H9 (cell line): ENCODE measurements around the gene SLC6A19. TPM values are rescaled to one million over a fixed set of nuclear protein-coding genes. Genes with fewer than 3 reads are reported as not detected.

Experiments used
- DNase-seq: peaks from one replicate; pipeline ENCODE4 v3.0.0-alpha.2; 2017
- H2AFZ ChIP-seq: one replicate; pipeline ENCODE4 v1.6.1; 2013; ENCODE audit warnings: mild to moderate bottlenecking, low read length, control low read depth, moderate library complexity
- H2AK5ac ChIP-seq: 2 replicates; pipeline ENCODE4 v1.6.1; 2013; ENCODE audit warnings: low read length, control low read depth, mixed read lengths; ENCODE audit not compliant: insufficient read length
- H2BK120ac ChIP-seq: one replicate; pipeline ENCODE4 v1.6.1; 2013; ENCODE audit warnings: low read depth, mild to moderate bottlenecking, low read length, control low read depth, inconsistent platforms; ENCODE audit not compliant: poor library complexity, severe bottlenecking
- H2BK12ac ChIP-seq: 2 replicates; pipeline ENCODE4 v1.6.1; 2013; ENCODE audit warnings: low read length, control low read depth, mixed read lengths, low read depth; ENCODE audit not compliant: insufficient read length
- H2BK15ac ChIP-seq: 2 replicates; pipeline ENCODE4 v1.6.1; 2013; ENCODE audit warnings: low read depth, low read length, control low read depth
- H2BK20ac ChIP-seq: one replicate; pipeline ENCODE4 v1.6.1; 2013; ENCODE audit warnings: low read depth, mild to moderate bottlenecking, low read length, control low read depth, inconsistent platforms; ENCODE audit not compliant: poor library complexity, severe bottlenecking
- H2BK5ac ChIP-seq: 2 replicates; pipeline ENCODE4 v1.6.1; 2013; ENCODE audit warnings: low read length, control low read depth, mixed read lengths; ENCODE audit not compliant: insufficient read length
- H3K14ac ChIP-seq: 2 replicates; pipeline ENCODE4 v1.6.1; 2013; ENCODE audit warnings: low read length, control low read depth; ENCODE audit not compliant: insufficient read depth
- H3K18ac ChIP-seq: 2 replicates; pipeline ENCODE4 v1.6.1; 2013; ENCODE audit warnings: low read depth, mild to moderate bottlenecking, mixed read lengths, low read length, control low read depth; ENCODE audit not compliant: insufficient read length
- H3K23ac ChIP-seq: 2 replicates; pipeline ENCODE4 v1.6.1; 2013; ENCODE audit warnings: low read length, control low read depth, mixed read lengths, low read depth; ENCODE audit not compliant: insufficient read length
- H3K23me2 ChIP-seq: 2 replicates; pipeline ENCODE4 v1.6.1; 2013; ENCODE audit warnings: low read depth, mild to moderate bottlenecking, mixed read lengths, low read length, control low read depth; ENCODE audit not compliant: insufficient read length, poor library complexity, severe bottlenecking
- H3K27ac ChIP-seq: 2 replicates; pipeline ENCODE4 v1.5.1; 2013; ENCODE audit warnings: low read length, control low read depth, mixed read lengths, low read depth; ENCODE audit not compliant: insufficient read length
- H3K27me3 ChIP-seq: 2 replicates; pipeline ENCODE4 v1.6.1; 2013; ENCODE audit warnings: low read length, control low read depth, inconsistent platforms; ENCODE audit not compliant: insufficient read depth
- H3K4ac ChIP-seq: 2 replicates; pipeline ENCODE4 v1.6.1; 2013; ENCODE audit warnings: low read depth, mild to moderate bottlenecking, control low read depth, inconsistent platforms, low read length, moderate library complexity
- H3K4me1 ChIP-seq: 2 replicates; pipeline ENCODE4 v1.6.1; 2013; ENCODE audit warnings: low read length, control low read depth, inconsistent platforms; ENCODE audit not compliant: insufficient read depth
- H3K4me2 ChIP-seq: 2 replicates; pipeline ENCODE4 v1.6.1; 2013; ENCODE audit warnings: low read length, control low read depth, mixed read lengths; ENCODE audit not compliant: insufficient read length, insufficient read depth
- H3K56ac ChIP-seq: 2 replicates; pipeline ENCODE4 v1.6.1; 2013; ENCODE audit warnings: low read depth, mild to moderate bottlenecking, mixed read lengths, low read length, control low read depth; ENCODE audit not compliant: insufficient read length
- H3K79me1 ChIP-seq: 2 replicates; pipeline ENCODE4 v1.6.1; 2013; ENCODE audit warnings: low read depth, mild to moderate bottlenecking, moderate library complexity, low read length, control low read depth, inconsistent platforms; ENCODE audit not compliant: insufficient read depth, poor library complexity, severe bottlenecking
- H3K79me2 ChIP-seq: 2 replicates; pipeline ENCODE4 v1.6.1; 2013; ENCODE audit warnings: low read length, control low read depth, inconsistent platforms; ENCODE audit not compliant: insufficient read depth
- H3K9ac ChIP-seq: 2 replicates; pipeline ENCODE4 v1.6.1; 2013; ENCODE audit warnings: low read length, control low read depth, mixed read lengths; ENCODE audit not compliant: insufficient read length; ENCODE audit errors: extremely low read depth
- H3K9me3 ChIP-seq: one replicate; pipeline ENCODE4 v1.6.1; 2013; ENCODE audit warnings: low read depth, low read length, inconsistent platforms; ENCODE audit not compliant: control insufficient read depth
- H3T11ph ChIP-seq: one replicate; pipeline ENCODE4 v1.6.1; 2013; ENCODE audit warnings: mild to moderate bottlenecking, low read length, control low read depth, inconsistent platforms
- H4K20me1 ChIP-seq: one replicate; pipeline ENCODE4 v1.6.1; 2013; ENCODE audit not compliant: control insufficient read depth, insufficient read length, insufficient read depth
- H4K5ac ChIP-seq: 2 replicates; pipeline ENCODE4 v1.6.1; 2013; ENCODE audit warnings: low read depth, mild to moderate bottlenecking, mixed read lengths, low read length, control low read depth; ENCODE audit not compliant: insufficient read length
- H4K8ac ChIP-seq: replicated peaks from 2 replicates; pipeline ENCODE4 v1.6.1; 2013; ENCODE audit warnings: low read length, control low read depth, mixed read lengths, low read depth; ENCODE audit not compliant: insufficient read length
- H4K91ac ChIP-seq: 2 replicates; pipeline ENCODE4 v1.6.1; 2013; ENCODE audit warnings: low read depth, mild to moderate bottlenecking, moderate library complexity, mixed read lengths, low read length, control low read depth; ENCODE audit not compliant: insufficient read length
- H3K27ac Mint-ChIP-seq, 3 experiments: 2 replicates in 2 of 3; 3 replicates in 1 of 3; pipeline ENCODE4 v1.8.0; 2020 to 2021; ENCODE audit warnings: mixed read lengths in 3 of 3, mild to moderate bottlenecking in 1 of 3, moderate library complexity in 1 of 3
- H3K27me3 Mint-ChIP-seq: 2 replicates; pipeline ENCODE4 v1.8.0; 2021; ENCODE audit warnings: low read depth, mild to moderate bottlenecking, moderate library complexity, mixed read lengths
- H3K36me3 Mint-ChIP-seq, 3 experiments: 2 replicates in 2 of 3; 3 replicates in 1 of 3; pipeline ENCODE4 v1.8.0; 2020 to 2021; ENCODE audit warnings: low read depth in 3 of 3, mixed read lengths in 3 of 3; ENCODE audit not compliant: insufficient read depth in 1 of 3
- H3K4me1 Mint-ChIP-seq, 2 experiments: 2 replicates each; pipeline ENCODE4 v1.8.0; 2020; ENCODE audit warnings: mixed read lengths in 2 of 2
- H3K4me3 Mint-ChIP-seq, 2 experiments: 2 replicates in 1 of 2; 3 replicates in 1 of 2; pipeline ENCODE4 v1.8.0; 2020 to 2021; ENCODE audit warnings: mild to moderate bottlenecking in 2 of 2, mixed read lengths in 2 of 2, moderate library complexity in 1 of 2
- H3K9me3 Mint-ChIP-seq, 2 experiments: 2 replicates in 1 of 2; 3 replicates in 1 of 2; pipeline ENCODE4 v1.8.0; 2020; ENCODE audit warnings: mild to moderate bottlenecking in 2 of 2, mixed read lengths in 2 of 2, moderate library complexity in 1 of 2
- WGBS: extraction: QIAGEN DNeasy Blood & Tissue Kit; methylation state at CpG from one replicate; pipeline ENCODE4 v1.1.7; 2013; ENCODE audit warnings: missing lambda C conversion rate, low lambda C conversion rate, mixed read lengths; ENCODE audit not compliant: insufficient read length; ENCODE audit errors: extremely low coverage; 5-methylcytosine and 5-hydroxymethylcytosine counted together
- total RNA-seq: library from RNA; stranded (reverse); gene quantifications from 2 replicates; pipeline ENCODE4 v1.2.1, GENCODE V29; 2021
- TF ChIP-seq, protein P1 (sequence below): fragments of 200-600 bp; sonication (generic); conservative IDR thresholded peaks from 3 replicates; pipeline ENCODE4 v1.8.0; 2021; ENCODE audit warnings: antibody characterized with exemption, mild to moderate bottlenecking

SLC6A19 gene
- total RNA-seq, 1 experiment from 2014 or later = not detected

DNA sequence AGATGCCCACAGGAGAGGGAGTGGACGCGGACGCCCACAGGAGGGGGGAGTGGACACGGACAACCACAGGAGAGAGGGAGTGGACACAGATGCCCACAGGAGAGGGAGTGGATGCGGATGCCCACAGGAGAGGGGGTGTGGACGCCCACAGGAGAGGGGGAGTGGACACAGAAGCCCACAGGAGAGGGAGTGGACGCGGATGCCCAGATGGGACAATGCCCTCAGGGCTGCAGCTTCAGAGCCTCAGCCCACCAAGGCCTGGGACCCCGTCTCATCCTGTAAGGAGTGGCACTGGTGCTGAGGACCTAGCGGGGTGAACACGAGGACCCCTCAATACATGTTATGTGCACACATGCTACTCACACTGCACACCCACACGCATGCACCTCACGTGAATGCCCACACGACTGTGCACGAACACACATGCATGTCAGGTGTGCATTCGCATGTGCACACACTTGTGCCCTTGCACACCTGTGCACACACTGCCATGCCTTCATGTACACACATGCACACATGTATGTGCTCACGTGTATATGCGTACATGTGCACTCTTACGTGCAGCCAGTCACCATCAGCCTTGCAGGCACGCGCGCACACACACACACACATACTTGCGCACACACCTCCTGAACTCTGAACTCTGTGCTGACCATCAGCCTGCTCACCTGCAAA, 58.5 kb downstream of the SLC6A19 start:
- H4K5ac ChIP-seq = no peak overlapping the region
- no peaks in the 10 kb centered on the region for H3K79me1 ChIP-seq
- Mint-ChIP-seq H3K36me3 (peaks cover 2 to 13% (median 3%) of the 10 kb centered on the region in 3 experiments; a peak in 5 of 7 replicates), H3K27me3 (no peaks in the 10 kb centered on the region), H3K27ac (no peak overlapping the region), H3K4me3 (no peak overlapping the region), H3K9me3 (no peaks in the 10 kb centered on the region), H3K4me1 (peaks cover 3 to 4% of the 10 kb centered on the region in 2 experiments; a peak in 2 of 4 replicates)
- H3K9ac ChIP-seq = no peak overlapping the region
- no peak overlapping the region for H2BK5ac ChIP-seq
- H3K27me3 ChIP-seq = no peaks in the 10 kb centered on the region
- no peak overlapping the region for H4K91ac ChIP-seq
- H3K56ac ChIP-seq = no peak overlapping the region
- H3K4me1 ChIP-seq = no peaks in the 10 kb centered on the region
- H2BK20ac ChIP-seq = no peak overlapping the region
- no peak overlapping the region for H3K18ac ChIP-seq
- H3T11ph ChIP-seq = no peak overlapping the region
- no peaks in the 10 kb centered on the region for H3K79me2 ChIP-seq
- H3K23ac ChIP-seq = no peak overlapping the region
- no peak overlapping the region for H4K8ac ChIP-seq
- H2BK15ac ChIP-seq = no peak overlapping the region
- no peak overlapping the region for H3K27ac ChIP-seq
- no peak for DNase-seq
- no peak overlapping the region for H2BK12ac ChIP-seq
- no peak overlapping the region for H2BK120ac ChIP-seq
- no peak overlapping the region for H3K4me2 ChIP-seq
- H3K4ac ChIP-seq = no peak overlapping the region
- no peak overlapping the region for H2AK5ac ChIP-seq
- no peaks in the 10 kb centered on the region for H4K20me1 ChIP-seq
- no peaks in the 10 kb centered on the region for H3K23me2 ChIP-seq
- TF ChIP-seq, protein P1, sequence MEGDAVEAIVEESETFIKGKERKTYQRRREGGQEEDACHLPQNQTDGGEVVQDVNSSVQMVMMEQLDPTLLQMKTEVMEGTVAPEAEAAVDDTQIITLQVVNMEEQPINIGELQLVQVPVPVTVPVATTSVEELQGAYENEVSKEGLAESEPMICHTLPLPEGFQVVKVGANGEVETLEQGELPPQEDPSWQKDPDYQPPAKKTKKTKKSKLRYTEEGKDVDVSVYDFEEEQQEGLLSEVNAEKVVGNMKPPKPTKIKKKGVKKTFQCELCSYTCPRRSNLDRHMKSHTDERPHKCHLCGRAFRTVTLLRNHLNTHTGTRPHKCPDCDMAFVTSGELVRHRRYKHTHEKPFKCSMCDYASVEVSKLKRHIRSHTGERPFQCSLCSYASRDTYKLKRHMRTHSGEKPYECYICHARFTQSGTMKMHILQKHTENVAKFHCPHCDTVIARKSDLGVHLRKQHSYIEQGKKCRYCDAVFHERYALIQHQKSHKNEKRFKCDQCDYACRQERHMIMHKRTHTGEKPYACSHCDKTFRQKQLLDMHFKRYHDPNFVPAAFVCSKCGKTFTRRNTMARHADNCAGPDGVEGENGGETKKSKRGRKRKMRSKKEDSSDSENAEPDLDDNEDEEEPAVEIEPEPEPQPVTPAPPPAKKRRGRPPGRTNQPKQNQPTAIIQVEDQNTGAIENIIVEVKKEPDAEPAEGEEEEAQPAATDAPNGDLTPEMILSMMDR = no peak
- peaks cover 18% of the 10 kb centered on the region for H3K9me3 ChIP-seq
- no peak overlapping the region for H2AFZ ChIP-seq
- WGBS = no CpG with 5 or more reads among the region's 23 CpGs
- no peak overlapping the region for H3K14ac ChIP-seq
